Measurements from ENCODE around the gene NSG1.

GRCh38 chr4:4412641-4413372 is 25.9 kb downstream of the NSG1 start:
- TF ChIP-seq POLR2A (IDR thresholded peaks at IDR 0.05) = no peak
- TF ChIP-seq CTCF (IDR thresholded peaks at IDR 0.05) = no peak
- TF ChIP-seq POLR2AphosphoS5 (IDR thresholded peaks at IDR 0.05) = no peak
- no peak for TF ChIP-seq EP300 (IDR thresholded peaks at IDR 0.05; ENCODE audit: low read depth)

All from transverse colon (tissue), 4 donors.